ENCODE measurements around the gene CHTF18. TPM values are rescaled to one million over a fixed set of nuclear protein-coding genes. Genes with fewer than 3 reads are reported as not detected.

CHTF18 gene
- total RNA-seq, 2 experiments from 2014 or later, result 125 to 146 TPM

DNA sequence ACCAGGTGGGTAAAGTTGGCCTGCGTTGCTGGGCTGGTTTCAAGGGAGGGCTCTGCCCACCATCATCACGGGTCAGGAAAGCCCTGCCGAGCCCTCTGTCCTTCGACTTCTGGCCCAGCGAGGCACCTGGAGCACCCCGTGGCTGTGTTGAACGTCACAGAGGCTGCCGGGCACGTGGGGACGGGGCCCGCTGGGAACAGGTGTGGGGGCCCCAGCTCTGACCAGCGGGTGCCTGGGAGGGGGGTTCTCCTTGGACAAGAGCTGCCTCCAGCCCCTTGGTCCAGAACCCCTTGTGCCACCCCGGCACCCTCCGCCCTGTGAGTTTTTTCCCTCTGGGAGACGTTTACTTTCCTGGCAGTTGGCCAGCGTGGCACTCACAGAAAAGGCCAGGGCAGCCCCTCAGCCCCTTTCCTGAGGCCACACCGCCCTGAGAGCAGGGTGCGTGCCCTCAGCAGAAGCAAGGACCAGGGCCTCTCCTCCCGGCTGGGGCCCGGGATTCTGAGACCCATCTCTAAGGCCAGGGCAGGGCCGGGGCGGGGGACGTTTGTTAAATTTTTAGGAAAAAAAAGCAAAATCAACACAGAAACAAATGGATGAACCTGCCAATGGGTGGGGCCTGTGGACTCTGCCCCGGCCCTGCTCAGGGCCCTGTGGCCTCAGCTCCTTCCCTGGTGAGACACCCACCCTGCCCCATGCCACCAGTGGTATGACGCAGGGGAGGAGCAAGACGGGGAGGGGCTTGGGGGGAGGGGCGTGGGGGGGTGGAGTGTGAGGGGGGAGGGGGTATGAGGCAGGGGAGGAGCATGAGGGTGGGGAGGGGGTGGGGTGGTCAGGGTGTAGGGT is 43.4 kb downstream of the CHTF18 start:
- DNase-seq (ENCODE audit: low spot score), result no peak
- H4K20me1 ChIP-seq (ENCODE audit: insufficient read depth, low read length), result no peaks in the 10 kb centered on the region
- H3K4me1 ChIP-seq (ENCODE audit: insufficient read depth, low read length, poor library complexity, severe bottlenecking), result no peaks in the 10 kb centered on the region
- no peaks in the 10 kb centered on the region for H3K79me2 ChIP-seq (ENCODE audit: insufficient read depth, low read depth, low read length)
- POLR2A ChIA-PET, result no interaction called here
- H3K27ac ChIP-seq (ENCODE audit: low read depth, low read length, poor library complexity, severe bottlenecking), result no peak overlapping the region
- H3K4me2 ChIP-seq (ENCODE audit: low read length), result no peak overlapping the region
- no peak overlapping the region for H2AFZ ChIP-seq (ENCODE audit: low read length)
- H3K9me3 ChIP-seq (ENCODE audit: low read length), result peaks cover 8% of the 10 kb centered on the region
- CTCF ChIA-PET (ENCODE audit: unreplicated experiment), result no interaction called here
- TF ChIP-seq EZH2phosphoT487 (IDR thresholded peaks at IDR 0.05; ENCODE audit: borderline replicate concordance, low read depth, low read length), result no peak
- TF ChIP-seq, protein P1, sequence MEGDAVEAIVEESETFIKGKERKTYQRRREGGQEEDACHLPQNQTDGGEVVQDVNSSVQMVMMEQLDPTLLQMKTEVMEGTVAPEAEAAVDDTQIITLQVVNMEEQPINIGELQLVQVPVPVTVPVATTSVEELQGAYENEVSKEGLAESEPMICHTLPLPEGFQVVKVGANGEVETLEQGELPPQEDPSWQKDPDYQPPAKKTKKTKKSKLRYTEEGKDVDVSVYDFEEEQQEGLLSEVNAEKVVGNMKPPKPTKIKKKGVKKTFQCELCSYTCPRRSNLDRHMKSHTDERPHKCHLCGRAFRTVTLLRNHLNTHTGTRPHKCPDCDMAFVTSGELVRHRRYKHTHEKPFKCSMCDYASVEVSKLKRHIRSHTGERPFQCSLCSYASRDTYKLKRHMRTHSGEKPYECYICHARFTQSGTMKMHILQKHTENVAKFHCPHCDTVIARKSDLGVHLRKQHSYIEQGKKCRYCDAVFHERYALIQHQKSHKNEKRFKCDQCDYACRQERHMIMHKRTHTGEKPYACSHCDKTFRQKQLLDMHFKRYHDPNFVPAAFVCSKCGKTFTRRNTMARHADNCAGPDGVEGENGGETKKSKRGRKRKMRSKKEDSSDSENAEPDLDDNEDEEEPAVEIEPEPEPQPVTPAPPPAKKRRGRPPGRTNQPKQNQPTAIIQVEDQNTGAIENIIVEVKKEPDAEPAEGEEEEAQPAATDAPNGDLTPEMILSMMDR (conservative IDR thresholded peaks at IDR 0.05; ENCODE audit: low read length), result no peak
- H3K9me2 ChIP-seq (ENCODE audit: insufficient read depth, low read length), result no peaks in the 10 kb centered on the region
- intact Hi-C loops (cut with micrococcal nuclease; ENCODE audit: unreplicated experiment), result no loop called here
- no peaks in the 10 kb centered on the region for H3K36me3 ChIP-seq (ENCODE audit: insufficient read depth, low read length)
- BruUV-seq (replicated peaks), result no TSS peak
- no peak overlapping the region for H3K4me3 ChIP-seq (ENCODE audit: low read depth, low read length, poor library complexity, severe bottlenecking)

DNA sequence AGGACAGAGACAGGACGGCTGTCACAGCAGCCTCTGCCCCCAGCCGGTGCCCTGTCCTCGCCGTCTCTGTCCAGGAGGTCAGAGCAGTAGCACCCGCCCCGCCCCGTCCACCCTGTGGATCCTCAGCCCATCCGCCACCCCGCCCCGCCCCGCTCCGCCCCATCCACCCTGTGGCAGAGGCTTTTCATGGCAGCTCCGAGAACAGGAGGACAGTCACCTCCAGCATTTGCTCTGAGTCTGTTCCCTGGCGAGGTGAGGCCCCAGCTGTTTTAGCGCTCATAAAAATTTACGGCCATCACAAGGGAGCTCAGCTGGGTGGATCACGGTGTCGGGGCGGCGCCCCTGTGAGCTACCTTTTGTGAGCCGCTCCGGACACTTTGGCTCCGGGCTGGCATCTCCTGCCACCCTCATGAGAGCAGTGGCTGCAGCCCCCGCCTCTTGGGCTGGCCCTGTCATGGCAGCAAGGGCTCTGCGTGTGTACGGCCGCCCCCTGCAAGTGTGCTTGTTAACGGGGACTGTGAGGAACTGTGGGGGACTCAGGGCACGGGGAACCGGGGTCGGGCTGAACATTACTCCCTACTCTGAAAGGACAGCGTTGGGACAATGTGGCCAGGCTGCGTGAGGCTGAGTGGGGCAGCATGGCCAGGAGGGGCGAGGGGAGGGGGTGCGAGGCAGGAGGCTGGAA is 44.4 kb downstream of the CHTF18 start:
- Histone ChIP-seq H3K79me2 (ENCODE audit: insufficient read depth, low read depth, low read length) (no peaks in the 10 kb centered on the region), H3K4me3 (ENCODE audit: low read depth, low read length, poor library complexity, severe bottlenecking) (no peak overlapping the region), H3K4me1 (ENCODE audit: insufficient read depth, low read length, poor library complexity, severe bottlenecking) (no peaks in the 10 kb centered on the region), H3K9me3 (ENCODE audit: low read length) (peaks cover 8% of the 10 kb centered on the region), H3K27ac (ENCODE audit: low read depth, low read length, poor library complexity, severe bottlenecking) (no peak overlapping the region), H3K36me3 (ENCODE audit: insufficient read depth, low read length) (no peaks in the 10 kb centered on the region), H2AFZ (ENCODE audit: low read length) (no peak overlapping the region), H4K20me1 (ENCODE audit: insufficient read depth, low read length) (no peaks in the 10 kb centered on the region), H3K4me2 (ENCODE audit: low read length) (no peak overlapping the region), H3K9me2 (ENCODE audit: insufficient read depth, low read length) (no peaks in the 10 kb centered on the region)
- BruUV-seq (replicated peaks), result no TSS peak
- intact Hi-C loops (cut with micrococcal nuclease; ENCODE audit: unreplicated experiment), result no loop called here
- no peak for TF ChIP-seq EZH2phosphoT487 (IDR thresholded peaks at IDR 0.05; ENCODE audit: borderline replicate concordance, low read depth, low read length)
- TF ChIP-seq, protein P1 (conservative IDR thresholded peaks at IDR 0.05; ENCODE audit: low read length), result no peak
- CTCF ChIA-PET (ENCODE audit: unreplicated experiment), result no interaction called here
- POLR2A ChIA-PET, result no interaction called here
- no peak for DNase-seq (ENCODE audit: low spot score)

GRCh38 chr16:833411-833810 is 45.0 kb downstream of the CHTF18 start:
- ChIA-PET CTCF (ENCODE audit: unreplicated experiment) (no interaction called here), POLR2A (no interaction called here)
- no peak for DNase-seq (ENCODE audit: low spot score)
- Histone ChIP-seq H3K27ac (ENCODE audit: low read depth, low read length, poor library complexity, severe bottlenecking) (no peak overlapping the region), H2AFZ (ENCODE audit: low read length) (no peak overlapping the region), H3K4me1 (ENCODE audit: insufficient read depth, low read length, poor library complexity, severe bottlenecking) (no peaks in the 10 kb centered on the region), H4K20me1 (ENCODE audit: insufficient read depth, low read length) (no peaks in the 10 kb centered on the region), H3K9me3 (ENCODE audit: low read length) (peaks cover 8% of the 10 kb centered on the region), H3K4me3 (ENCODE audit: low read depth, low read length, poor library complexity, severe bottlenecking) (no peak overlapping the region), H3K9me2 (ENCODE audit: insufficient read depth, low read length) (no peaks in the 10 kb centered on the region), H3K36me3 (ENCODE audit: insufficient read depth, low read length) (no peaks in the 10 kb centered on the region), H3K4me2 (ENCODE audit: low read length) (no peak overlapping the region), H3K79me2 (ENCODE audit: insufficient read depth, low read depth, low read length) (no peaks in the 10 kb centered on the region)
- intact Hi-C loops (cut with micrococcal nuclease; ENCODE audit: unreplicated experiment), result no loop called here
- TF ChIP-seq, protein P1 (conservative IDR thresholded peaks at IDR 0.05; ENCODE audit: low read length), result no peak
- no peak for TF ChIP-seq EZH2phosphoT487 (IDR thresholded peaks at IDR 0.05; ENCODE audit: borderline replicate concordance, low read depth, low read length)
- no TSS peak for BruUV-seq (replicated peaks)

All from OCI-LY7 (cell line).